ENCODE measurements around the gene TFPI.
"Not testable (repeated sequence)": the region's sequence is repeated elsewhere in the genome, so short reads cannot be mapped to it uniquely, and the experiment has no call there.

TFPI gene

GRCh38 chr2:187573722-187574121, 19.5 kb upstream of the TFPI start:
- H3K27me3 ChIP-seq (ENCODE audit: control insufficient read depth, low read length): no peaks in the 10 kb centered on the region
- H3K36me3 ChIP-seq (ENCODE audit: control insufficient read depth, low read length): no peaks in the 10 kb centered on the region
- H3K4me1 ChIP-seq (ENCODE audit: control insufficient read depth, low read length): no peaks in the 10 kb centered on the region
- no peaks in the 10 kb centered on the region for H3K79me2 ChIP-seq (ENCODE audit: control insufficient read depth, low read length)
- H3K9me3 ChIP-seq (ENCODE audit: control insufficient read depth, insufficient read depth, low read length): no peaks in the 10 kb centered on the region
- no peaks in the 10 kb centered on the region for H3F3A ChIP-seq (ENCODE audit: control insufficient read depth, insufficient read depth)
- no peaks in the 10 kb centered on the region for H3K9me2 ChIP-seq (replicated peaks; ENCODE audit: control insufficient read depth, low read length)
- H3K4me2 ChIP-seq (ENCODE audit: low read length): no peak overlapping the region
- no peak overlapping the region for H3K4me3 ChIP-seq (ENCODE audit: low read length)
- no peak for TF ChIP-seq EZH2phosphoT487 (IDR thresholded peaks at IDR 0.05; ENCODE audit: borderline replicate concordance, low read length)
- TF ChIP-seq CTCF (IDR thresholded peaks at IDR 0.05; ENCODE audit: low read depth, low read length, poor library complexity, severe bottlenecking): no peak
- H3K27ac ChIP-seq (ENCODE audit: low read depth, low read length): no peak overlapping the region
- H4K20me1 ChIP-seq (ENCODE audit: control insufficient read depth, insufficient read depth, low read depth, low read length): no peaks in the 10 kb centered on the region

- H3K27ac ChIP-seq (ENCODE audit: low read depth, low read length); H3K9me3 ChIP-seq (ENCODE audit: control insufficient read depth, insufficient read depth, low read length); H3K4me2 ChIP-seq (ENCODE audit: low read length); H4K20me1 ChIP-seq (ENCODE audit: control insufficient read depth, insufficient read depth, low read depth, low read length); H3F3A ChIP-seq (ENCODE audit: control insufficient read depth, insufficient read depth); H3K27me3 ChIP-seq (ENCODE audit: control insufficient read depth, low read length); H3K9me2 ChIP-seq (replicated peaks; ENCODE audit: control insufficient read depth, low read length); H3K79me2 ChIP-seq (ENCODE audit: control insufficient read depth, low read length); H3K36me3 ChIP-seq (ENCODE audit: control insufficient read depth, low read length); H3K4me1 ChIP-seq (ENCODE audit: control insufficient read depth, low read length); H3K4me3 ChIP-seq (ENCODE audit: low read length): not testable (repeated sequence)
These were observed 17.8 kb upstream of the TFPI start for GRCh38 chr2:187571996-187572395.

GRCh38 chr2:187569571-187569970, 15.3 kb upstream of the TFPI start:
- Histone ChIP-seq H3K4me2 (ENCODE audit: low read length) (no peak overlapping the region), H3K79me2 (ENCODE audit: control insufficient read depth, low read length) (no peaks in the 10 kb centered on the region), H3K9me2 (replicated peaks; ENCODE audit: control insufficient read depth, low read length) (no peaks in the 10 kb centered on the region), H3K4me3 (ENCODE audit: low read length) (no peak overlapping the region), H3K36me3 (ENCODE audit: control insufficient read depth, low read length) (no peaks in the 10 kb centered on the region), H3K27me3 (ENCODE audit: control insufficient read depth, low read length) (no peaks in the 10 kb centered on the region), H4K20me1 (ENCODE audit: control insufficient read depth, insufficient read depth, low read depth, low read length) (no peaks in the 10 kb centered on the region), H3K9me3 (ENCODE audit: control insufficient read depth, insufficient read depth, low read length) (no peaks in the 10 kb centered on the region), H3K4me1 (ENCODE audit: control insufficient read depth, low read length) (no peaks in the 10 kb centered on the region), H3K27ac (ENCODE audit: low read depth, low read length) (no peak overlapping the region), H3F3A (ENCODE audit: control insufficient read depth, insufficient read depth) (no peaks in the 10 kb centered on the region)
- TF ChIP-seq EZH2phosphoT487 (IDR thresholded peaks at IDR 0.05; ENCODE audit: borderline replicate concordance, low read length) (no peak), CTCF (IDR thresholded peaks at IDR 0.05; ENCODE audit: low read depth, low read length, poor library complexity, severe bottlenecking) (no peak)

GRCh38 chr2:187569042-187569441, 14.8 kb upstream of the TFPI start:
- TF ChIP-seq CTCF (IDR thresholded peaks at IDR 0.05; ENCODE audit: low read depth, low read length, poor library complexity, severe bottlenecking): no peak
- no peak for TF ChIP-seq EZH2phosphoT487 (IDR thresholded peaks at IDR 0.05; ENCODE audit: borderline replicate concordance, low read length)
- Histone ChIP-seq H3K27me3 (ENCODE audit: control insufficient read depth, low read length) (no peaks in the 10 kb centered on the region), H3K4me2 (ENCODE audit: low read length) (no peak overlapping the region), H3K36me3 (ENCODE audit: control insufficient read depth, low read length) (no peaks in the 10 kb centered on the region), H3F3A (ENCODE audit: control insufficient read depth, insufficient read depth) (no peaks in the 10 kb centered on the region), H3K9me2 (replicated peaks; ENCODE audit: control insufficient read depth, low read length) (no peaks in the 10 kb centered on the region), H4K20me1 (ENCODE audit: control insufficient read depth, insufficient read depth, low read depth, low read length) (no peaks in the 10 kb centered on the region), H3K79me2 (ENCODE audit: control insufficient read depth, low read length) (no peaks in the 10 kb centered on the region), H3K9me3 (ENCODE audit: control insufficient read depth, insufficient read depth, low read length) (no peaks in the 10 kb centered on the region), H3K4me3 (ENCODE audit: low read length) (no peak overlapping the region), H3K4me1 (ENCODE audit: control insufficient read depth, low read length) (no peaks in the 10 kb centered on the region), H3K27ac (ENCODE audit: low read depth, low read length) (no peak overlapping the region)
